Naive B cell (primary cell): ENCODE data around the gene AVPR2. TPM values are rescaled to one million over a fixed set of nuclear protein-coding genes. Genes with fewer than 3 reads are reported as not detected.

ENCODE experiments used
- ATAC-seq, 2 donors: fragments of 150-1000 bp; cut with Tn5 transposase; 2 replicates each; pipeline ENCODE4 v1.10.0; 2021; ENCODE audit warnings: low read depth in 2 of 2, mild to moderate bottlenecking in 2 of 2, moderate library complexity in 2 of 2
- DNase-seq: peaks from one replicate; pipeline ENCODE4 v3.0.0; 2022
- H3K27ac Mint-ChIP-seq, 6 donors: one replicate each; pipeline ENCODE4 v1.8.0; 2020 to 2022; ENCODE audit warnings: mild to moderate bottlenecking in 6 of 6, mixed read lengths in 6 of 6, moderate library complexity in 5 of 6, inconsistent platforms in 2 of 6
- H3K27me3 Mint-ChIP-seq, 3 donors: one replicate each; pipeline ENCODE4 v1.8.0; 2021 to 2022; ENCODE audit warnings: mixed read lengths in 3 of 3, mild to moderate bottlenecking in 1 of 3
- H3K36me3 Mint-ChIP-seq, 2 donors: one replicate each; pipeline ENCODE4 v1.8.0; 2020 to 2022; ENCODE audit warnings: mixed read lengths in 2 of 2, inconsistent platforms in 1 of 2, mild to moderate bottlenecking in 1 of 2
- H3K4me1 Mint-ChIP-seq, 3 donors: one replicate each; pipeline ENCODE4 v1.8.0; 2020 to 2022; ENCODE audit warnings: mixed read lengths in 3 of 3, inconsistent platforms in 1 of 3, mild to moderate bottlenecking in 1 of 3, moderate library complexity in 1 of 3
- H3K4me3 Mint-ChIP-seq, 8 donors: one replicate each; pipeline ENCODE4 v1.8.0; 2020 to 2022; ENCODE audit warnings: mild to moderate bottlenecking in 8 of 8, mixed read lengths in 8 of 8, moderate library complexity in 8 of 8, inconsistent platforms in 2 of 8
- H3K9me3 Mint-ChIP-seq, 7 donors: one replicate each; pipeline ENCODE4 v1.8.0; 2020 to 2022; ENCODE audit warnings: mixed read lengths in 7 of 7, mild to moderate bottlenecking in 5 of 7, inconsistent platforms in 2 of 7, moderate library complexity in 1 of 7
- polyA plus RNA-seq, 6 donors: library from polyadenylated mRNA; unstranded; fragments of 300-500 nt; fragmentation: Illumina TruSeq; gene quantifications; one replicate each; pipeline ENCODE4 v1.2.3, GENCODE V29; 2021; ENCODE audit warnings: low read depth in 6 of 6

The AVPR2 gene
- polyA plus RNA-seq, 6 donors from 2014 or later: 0.25 TPM; not detected in 5

DNA sequence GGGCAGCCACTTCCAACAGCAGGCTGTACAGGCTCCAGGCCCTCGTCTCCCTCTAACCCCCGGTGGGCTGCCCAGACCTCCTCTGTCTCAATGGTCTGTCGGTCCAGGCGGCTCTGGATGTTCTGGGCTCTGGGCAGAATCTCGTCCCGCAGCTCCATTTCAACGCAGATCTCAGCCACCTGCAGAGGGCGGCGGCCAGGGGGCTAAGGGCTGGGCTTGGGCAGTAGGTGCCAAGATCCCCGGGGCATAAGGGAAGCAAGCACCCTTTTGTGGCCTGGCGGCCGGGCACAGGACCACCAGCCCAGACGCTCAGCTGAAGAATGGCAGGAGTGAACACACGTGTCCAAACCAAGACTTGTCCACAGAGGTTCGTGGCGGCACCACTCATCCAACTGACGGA lies 9.2 kb downstream of the AVPR2 start:
- peaks cover 8 to 10% of the 10 kb centered on the region in 2 donors for H3K36me3 Mint-ChIP-seq
- H3K27ac Mint-ChIP-seq: peak overlapping the region in 1 of 6 donors; percentile 7
- no peak overlapping the region for H3K4me3 Mint-ChIP-seq

DNA sequence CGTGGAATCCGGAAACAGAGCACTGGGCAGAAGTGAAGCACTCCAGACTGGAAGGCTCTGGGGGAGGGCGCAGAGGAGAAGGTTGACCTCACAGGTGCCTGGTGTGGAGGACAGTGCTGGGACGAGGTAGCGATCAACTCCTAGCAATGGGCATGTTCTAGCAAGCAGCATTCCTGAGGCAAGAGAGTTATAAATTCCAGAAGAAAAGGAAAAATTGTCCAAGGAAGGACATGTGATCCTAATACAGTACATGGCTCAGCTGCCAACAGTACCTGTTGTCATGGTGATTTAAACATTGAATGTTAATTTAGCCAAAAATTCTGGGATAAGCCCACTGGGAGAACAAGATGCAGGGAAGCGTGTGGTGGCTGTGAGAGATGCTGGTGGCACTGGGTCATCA lies 13.4 kb downstream of the AVPR2 start:
- Mint-ChIP-seq H3K27me3 (no peaks in the 10 kb centered on the region), H3K4me1 (peaks cover 13 to 22% (median 14%) of the 10 kb centered on the region in 3 donors), H3K9me3 (no peaks in the 10 kb centered on the region), H3K27ac (peak overlapping the region in 2 of 6 donors; percentile 44 to 56), H3K4me3 (no peak overlapping the region), H3K36me3 (peaks cover 8 to 10% of the 10 kb centered on the region in 2 donors)
- DNase-seq (no peak), ATAC-seq (no peak)

More for the DNA sequence above, 9.2 kb downstream of the AVPR2 start:
- Mint-ChIP-seq H3K9me3 (no peaks in the 10 kb centered on the region), H3K4me1 (peaks cover 2 to 11% (median 9%) of the 10 kb centered on the region in 3 donors), H3K27me3 (no peaks in the 10 kb centered on the region)
- ATAC-seq: no peak
- no peak for DNase-seq

DNA sequence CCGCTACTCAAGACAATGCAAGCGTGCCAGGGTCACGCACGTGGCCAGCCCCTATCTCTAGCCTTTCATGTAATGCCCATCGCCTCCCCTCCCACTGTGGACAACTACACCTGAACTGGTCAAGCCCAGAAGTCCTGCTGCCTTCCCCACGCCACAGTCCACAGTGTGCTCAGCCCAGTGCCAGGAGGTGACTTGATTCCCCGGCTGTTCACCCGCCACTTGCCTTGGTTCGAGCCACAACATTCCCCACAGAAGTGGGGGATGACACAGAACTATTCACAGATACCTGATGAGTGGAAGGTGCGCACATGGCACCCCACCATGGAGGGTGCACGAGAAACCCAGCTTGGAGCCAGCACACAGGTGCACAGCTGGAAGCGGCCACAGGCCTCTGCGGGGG lies 14.8 kb downstream of the AVPR2 start:
- no peaks in the 10 kb centered on the region for H3K27me3 Mint-ChIP-seq
- no peaks in the 10 kb centered on the region for H3K9me3 Mint-ChIP-seq
- H3K4me3 Mint-ChIP-seq: no peak overlapping the region
- H3K4me1 Mint-ChIP-seq: peaks cover 24 to 34% (median 27%) of the 10 kb centered on the region in 3 donors
- ATAC-seq (no peak), DNase-seq (no peak)
- H3K36me3 Mint-ChIP-seq: peaks cover 8 to 10% of the 10 kb centered on the region in 2 donors
- peak overlapping the region in 1 of 6 donors; percentile 27 for H3K27ac Mint-ChIP-seq

DNA sequence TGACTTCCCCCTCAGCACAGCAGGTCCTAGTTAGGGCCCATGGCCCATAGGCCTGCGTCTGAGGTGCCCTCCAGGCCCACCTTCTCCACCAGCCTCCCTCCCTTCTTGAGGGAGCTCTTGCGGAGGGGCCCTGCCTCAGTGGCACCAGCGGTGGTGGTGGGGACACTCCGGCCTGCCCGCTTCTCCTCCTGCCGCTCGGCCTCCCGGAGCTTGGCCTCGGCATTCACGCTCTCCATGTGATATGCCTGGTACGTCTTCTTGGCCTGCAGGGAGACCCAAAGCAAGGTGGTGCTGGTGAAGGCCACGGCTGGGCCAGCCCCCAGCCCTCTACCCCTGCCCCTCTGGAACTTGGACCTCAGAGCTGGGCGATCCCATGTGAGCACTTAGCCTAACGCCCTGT lies 16.1 kb downstream of the AVPR2 start:
- ATAC-seq (no peak), DNase-seq (no peak)
- Mint-ChIP-seq H3K4me1 (peaks cover 37 to 40% (median 40%) of the 10 kb centered on the region in 3 donors), H3K4me3 (no peak overlapping the region), H3K27me3 (no peaks in the 10 kb centered on the region), H3K36me3 (peaks cover 8 to 10% of the 10 kb centered on the region in 2 donors), H3K27ac (no peak overlapping the region), H3K9me3 (no peaks in the 10 kb centered on the region)

DNA sequence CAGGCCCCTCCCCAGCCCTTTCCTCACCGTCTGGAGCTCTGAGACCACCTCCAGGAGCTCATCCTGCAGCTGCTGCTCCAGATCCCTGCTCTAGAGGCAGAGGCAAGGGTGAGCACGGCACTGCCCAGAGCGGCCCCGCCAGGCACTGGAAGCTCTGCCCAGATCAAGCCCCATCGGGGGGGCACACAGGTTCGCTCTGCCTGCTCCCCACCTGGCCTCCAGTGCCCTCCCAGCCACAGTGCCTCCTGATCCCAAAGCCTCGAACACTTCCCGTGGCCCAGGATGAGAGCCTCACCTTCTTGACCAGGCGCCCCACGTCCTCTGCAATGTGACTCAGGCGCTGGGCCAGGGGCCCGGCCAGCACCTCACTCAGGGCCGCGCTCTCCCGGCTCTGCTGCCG lies 16.6 kb downstream of the AVPR2 start:
- peaks cover 6 to 7% of the 10 kb centered on the region in 2 donors for H3K36me3 Mint-ChIP-seq
- no peak for DNase-seq
- ATAC-seq: no peak
- H3K27me3 Mint-ChIP-seq: no peaks in the 10 kb centered on the region
- no peak overlapping the region for H3K27ac Mint-ChIP-seq
- no peak overlapping the region for H3K4me3 Mint-ChIP-seq
- H3K9me3 Mint-ChIP-seq: no peaks in the 10 kb centered on the region
- H3K4me1 Mint-ChIP-seq: peaks cover 36 to 42% (median 40%) of the 10 kb centered on the region in 3 donors

DNA sequence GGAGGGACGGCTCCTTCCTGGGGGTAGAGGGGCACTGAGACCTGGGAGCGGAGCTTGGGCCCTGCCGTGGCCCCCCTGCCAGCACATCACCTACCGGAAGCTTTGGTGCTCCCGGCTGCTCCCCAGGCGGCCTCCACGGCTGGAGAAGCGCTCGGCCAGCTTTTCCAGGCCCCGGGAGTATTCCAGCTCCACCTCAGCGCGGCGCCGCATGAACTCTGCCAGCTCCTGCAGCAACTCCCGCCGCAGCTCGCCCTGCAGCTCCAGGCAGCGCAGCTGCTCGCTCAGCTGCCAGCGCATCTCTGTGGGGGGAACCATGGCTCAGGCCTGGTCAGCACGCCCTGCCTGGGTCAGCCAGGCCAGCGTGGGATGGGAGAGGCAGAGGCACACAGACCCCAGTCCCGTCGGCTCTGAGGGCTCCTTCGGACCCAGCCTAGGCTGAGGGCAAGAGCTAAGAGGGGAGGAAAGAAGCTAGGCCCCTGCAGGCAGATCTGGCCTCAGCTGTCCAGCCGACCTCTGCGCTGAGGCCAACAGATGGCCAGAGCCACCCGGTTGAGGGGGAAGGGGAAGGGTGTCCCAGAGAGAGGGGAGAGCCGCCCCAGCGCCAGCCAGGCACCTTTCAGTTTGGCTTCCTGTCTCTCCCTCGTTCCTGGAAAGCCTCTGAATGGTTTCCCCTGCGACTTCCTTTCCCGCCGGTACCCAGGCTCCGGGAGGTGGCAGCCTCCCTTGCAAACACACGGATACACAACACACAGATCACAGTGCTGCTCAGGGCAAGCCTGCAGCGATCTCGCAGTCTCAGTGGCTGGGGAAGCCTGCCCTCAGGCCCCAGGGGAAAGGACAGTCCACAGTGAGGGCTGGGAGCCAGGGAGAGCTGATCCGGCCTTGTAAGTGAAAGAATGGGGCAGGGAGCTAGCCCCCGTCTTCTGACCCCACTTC lies 17.3 kb downstream of the AVPR2 start:
- Mint-ChIP-seq H3K36me3 (no peaks in the 10 kb centered on the region), H3K9me3 (no peaks in the 10 kb centered on the region), H3K4me3 (peak overlapping the region in 3 of 8 donors; percentile 47 to 94 (median 49)), H3K27ac (peak overlapping the region in 3 of 6 donors; percentile 82 to 99 (median 99)), H3K4me1 (peaks cover 35 to 41% (median 40%) of the 10 kb centered on the region in 3 donors), H3K27me3 (no peaks in the 10 kb centered on the region)
- no peak for ATAC-seq
- no peak for DNase-seq

DNA sequence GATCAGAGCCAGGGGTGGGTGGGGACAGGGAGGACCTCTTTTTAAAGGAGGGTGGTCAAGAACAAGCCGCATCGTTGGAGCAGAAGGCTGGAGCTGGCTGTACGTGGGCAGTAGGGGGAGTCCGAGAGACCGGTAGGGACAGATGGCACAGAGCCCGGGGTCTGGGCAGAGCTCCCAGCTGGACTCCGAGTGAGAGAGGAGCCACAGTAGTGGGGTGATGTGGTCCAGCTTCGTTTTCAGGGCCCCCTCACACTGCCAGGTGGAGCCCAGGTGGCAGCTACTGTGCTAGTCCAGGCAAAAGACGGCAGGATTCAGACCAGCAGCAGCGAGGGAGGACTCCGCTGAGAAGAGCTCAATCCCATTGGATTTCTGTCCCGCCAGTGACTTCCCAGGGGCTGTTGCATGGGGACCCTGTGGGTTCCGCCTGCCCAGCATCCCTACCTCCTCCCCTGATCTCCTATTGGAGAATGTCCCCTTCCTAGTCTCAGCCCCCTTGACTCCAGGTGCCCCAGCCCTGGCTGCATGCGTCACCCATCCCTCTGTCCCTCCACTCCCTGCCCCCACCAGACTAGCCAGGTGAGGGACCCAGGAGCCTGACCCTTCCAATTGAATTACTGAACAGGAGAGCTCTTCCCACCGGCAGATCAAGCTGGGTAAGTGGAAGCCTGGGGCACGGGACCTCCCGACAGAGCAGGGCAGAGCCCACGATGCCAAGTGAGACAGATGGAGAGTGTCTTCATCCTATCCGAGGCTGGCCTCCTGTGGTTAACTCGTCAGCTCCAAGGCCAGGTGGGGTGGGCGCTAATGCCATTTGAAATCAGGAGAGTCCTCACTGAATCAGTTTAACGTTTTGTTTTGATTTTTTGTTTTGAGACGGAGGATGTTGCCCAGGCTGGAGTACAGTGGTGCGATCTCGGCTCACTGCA lies 18.7 kb downstream of the AVPR2 start:
- DNase-seq (no peak), ATAC-seq (no peak)
- H3K9me3 Mint-ChIP-seq: no peaks in the 10 kb centered on the region
- no peaks in the 10 kb centered on the region for H3K36me3 Mint-ChIP-seq
- H3K27me3 Mint-ChIP-seq: no peaks in the 10 kb centered on the region
- peak overlapping the region in 5 of 6 donors; percentile 54 to 99 (median 89) for H3K27ac Mint-ChIP-seq
- H3K4me3 Mint-ChIP-seq: peak overlapping the region; percentile 87 to 97 (median 94)
- peaks cover 39 to 51% (median 44%) of the 10 kb centered on the region in 3 donors for H3K4me1 Mint-ChIP-seq

DNA sequence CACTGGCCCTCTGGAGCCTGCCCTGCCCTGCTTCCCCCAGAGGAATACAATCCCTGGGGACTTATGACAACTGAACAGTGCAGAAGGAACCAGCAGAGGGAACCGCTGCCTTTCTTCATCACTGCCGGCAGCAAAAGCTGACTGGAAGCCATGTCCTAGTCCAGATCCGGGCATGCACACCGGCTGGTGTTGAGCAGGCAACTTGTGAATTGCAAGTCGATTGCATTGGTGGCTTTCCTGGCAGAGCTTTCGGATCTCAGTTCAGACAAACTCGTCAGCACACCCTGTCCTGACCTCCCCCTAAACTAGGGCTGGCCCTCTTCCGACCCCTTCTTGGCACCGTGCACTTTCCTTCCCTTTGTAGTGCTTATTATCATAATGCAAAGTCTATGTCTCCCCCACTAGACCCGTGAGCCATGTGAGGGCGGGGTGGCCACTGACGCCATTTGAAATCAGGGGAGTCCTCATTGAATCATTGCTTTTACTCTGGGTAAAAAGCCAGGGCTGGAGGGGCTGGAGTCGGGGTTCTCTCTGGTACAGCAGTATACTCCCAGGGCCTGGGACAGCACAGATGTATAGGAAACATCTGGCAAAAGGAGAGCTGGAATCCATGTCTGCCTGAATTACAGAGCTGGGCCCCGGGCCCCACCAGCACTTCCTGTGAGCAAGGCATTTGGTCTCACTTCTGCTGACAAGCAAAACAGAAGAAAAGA lies 19.8 kb downstream of the AVPR2 start:
- Mint-ChIP-seq H3K4me3 (peak overlapping the region; percentile 87 to 97 (median 94)), H3K36me3 (no peaks in the 10 kb centered on the region), H3K9me3 (no peaks in the 10 kb centered on the region), H3K4me1 (peaks cover 48 to 62% (median 49%) of the 10 kb centered on the region in 3 donors), H3K27ac (peak overlapping the region; percentile 59 to 99 (median 98)), H3K27me3 (no peaks in the 10 kb centered on the region)
- DNase-seq (peak; percentile 63), ATAC-seq (no peak)

DNA sequence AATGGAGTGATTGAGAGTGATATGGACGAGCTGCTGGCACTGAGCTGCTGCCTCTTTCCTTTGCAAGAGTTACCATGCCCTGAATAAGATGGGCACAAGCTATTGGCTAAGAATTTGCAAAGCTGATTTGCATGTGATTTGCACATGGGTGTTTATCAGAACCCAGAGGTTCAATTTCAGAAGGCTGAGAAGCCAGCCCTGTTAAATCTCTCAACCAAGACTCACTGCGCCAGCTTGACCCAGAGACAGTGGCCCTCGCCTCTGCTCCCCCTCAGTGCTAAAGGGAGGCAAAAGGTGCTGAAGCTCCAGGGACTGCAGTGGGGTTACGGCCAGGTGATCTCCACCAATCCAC lies 20.9 kb downstream of the AVPR2 start:
- Mint-ChIP-seq H3K27me3 (no peaks in the 10 kb centered on the region), H3K4me3 (peak overlapping the region; percentile 87 to 97 (median 94)), H3K9me3 (no peaks in the 10 kb centered on the region), H3K4me1 (peaks cover 45 to 62% (median 49%) of the 10 kb centered on the region in 3 donors), H3K27ac (peak overlapping the region; percentile 91 to 99 (median 98)), H3K36me3 (no peaks in the 10 kb centered on the region)
- DNase-seq (peak; percentile 49), ATAC-seq (no peak)

DNA sequence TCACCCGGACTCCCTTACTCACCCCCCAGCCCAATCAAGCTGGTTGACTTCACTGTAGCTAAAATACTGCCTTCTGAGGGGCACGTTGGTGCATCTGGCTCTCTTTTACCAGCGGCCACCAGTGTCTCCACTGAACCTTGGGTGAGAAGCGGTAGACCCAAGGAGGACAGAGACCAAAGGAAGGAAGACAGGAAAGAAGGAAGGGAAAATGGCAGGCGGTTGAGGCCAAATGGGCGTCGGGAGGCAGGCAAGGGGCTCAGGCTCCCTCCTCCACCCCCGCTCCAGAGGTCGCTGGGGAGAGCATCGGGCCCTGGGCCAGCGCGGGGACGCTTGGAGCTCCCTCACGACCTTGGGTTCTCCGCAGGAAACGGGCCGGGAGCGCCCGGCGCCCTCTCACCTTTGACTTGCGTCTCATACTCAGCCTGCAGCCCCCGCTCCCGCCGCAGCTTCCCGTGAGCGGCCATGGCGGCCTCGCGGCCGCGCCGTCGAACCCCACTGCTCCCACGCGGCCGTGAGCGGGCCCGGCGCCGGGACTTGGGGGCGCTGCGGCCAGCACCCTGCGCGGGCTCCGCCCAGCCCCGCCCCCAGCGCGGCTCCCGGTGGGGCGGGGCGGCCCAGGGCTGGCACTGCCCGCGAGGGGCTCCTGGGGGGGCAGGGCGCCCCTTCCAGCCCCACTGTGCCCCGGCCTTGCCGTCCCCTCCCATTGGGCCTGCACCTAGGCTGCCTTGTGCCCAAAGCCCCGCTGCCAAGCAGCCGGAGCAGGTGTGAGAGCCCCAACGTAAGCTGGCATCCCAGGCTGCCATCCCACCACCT lies 21.5 kb downstream of the AVPR2 start, which contains the start of gene ARHGAP4:
ARHGAP4 (minus strand) TSS at position 526 of the 813 bp plus-strand sequence; CDS start at position 464, 62 bp downstream.
- peak within 1 kb of the TSS; percentile 87 to 97 (median 95) for H3K4me3 Mint-ChIP-seq
- H3K4me1 Mint-ChIP-seq: peaks cover 45 to 68% (median 49%) of the 10 kb centered on the region in 3 donors
- H3K36me3 Mint-ChIP-seq: peaks cover 0 to under 1% of the 10 kb centered on the region in 2 donors
- no peaks in the 10 kb centered on the region for H3K9me3 Mint-ChIP-seq
- H3K27ac Mint-ChIP-seq: peak within 1 kb of the TSS; percentile 99 to 100 (median 100)
- no peaks in the 10 kb centered on the region for H3K27me3 Mint-ChIP-seq
- peak; percentile 0 to 3 for ATAC-seq
- peak; percentile 66 for DNase-seq

DNA sequence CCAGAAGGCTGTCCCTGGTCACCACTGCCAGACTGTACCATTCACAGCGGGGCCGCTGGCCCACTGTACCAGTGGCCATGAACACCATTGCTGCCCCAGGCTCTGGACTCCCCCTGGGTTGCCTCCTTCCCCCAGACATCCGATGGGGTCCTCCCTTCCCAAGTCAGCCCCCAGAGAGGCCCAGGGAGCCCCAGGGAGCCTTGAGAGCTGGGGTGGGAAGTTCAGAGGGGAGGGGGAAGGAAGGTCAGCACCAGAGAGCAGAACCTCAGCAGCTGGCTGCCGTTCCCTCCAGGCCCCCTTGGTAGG lies 22.0 kb downstream of the AVPR2 start:
- Mint-ChIP-seq H3K4me1 (peaks cover 49 to 70% (median 51%) of the 10 kb centered on the region in 3 donors), H3K27ac (peak overlapping the region; percentile 99 to 100 (median 100))
- no peak for ATAC-seq

More for the DNA sequence above, 22.0 kb downstream of the AVPR2 start:
- Mint-ChIP-seq H3K27me3 (no peaks in the 10 kb centered on the region), H3K4me3 (peak overlapping the region; percentile 87 to 97 (median 95)), H3K36me3 (peaks cover 0 to 6% of the 10 kb centered on the region in 2 donors), H3K9me3 (no peaks in the 10 kb centered on the region)
- DNase-seq: no peak
